Cardiac muscle cell (in vitro differentiated cells and primary cell): ENCODE results near the gene SLC50A1. TPM values are rescaled to one million over a fixed set of nuclear protein-coding genes. Genes with fewer than 3 reads are reported as not detected.

Experiments used
- DNase-seq, 2 donors: peaks; one replicate each; pipeline versions ENCODE4 v3.0.0 to v3.0.0-alpha.2; 2010 to 2017; ENCODE audit warnings: low read depth in 1 of 2, low spot score in 1 of 2
- H3K27ac ChIP-seq: fragments of 200-600 bp; sonication (generic); 2 replicates; pipeline ENCODE4 v1.5.1; 2016
- H3K27me3 ChIP-seq: fragments of 200-600 bp; sonication (generic); 2 replicates; pipeline ENCODE4 v1.6.0; 2016; ENCODE audit warnings: control low read depth
- H3K36me3 ChIP-seq: fragments of 200-600 bp; sonication (generic); 2 replicates; pipeline ENCODE4 v1.5.1; 2016; ENCODE audit warnings: control low read depth
- H3K4me1 ChIP-seq: fragments of 200-600 bp; sonication (generic); 2 replicates; pipeline ENCODE4 v1.8.1; 2017; ENCODE audit warnings: low read depth, mild to moderate bottlenecking, mixed run types
- H3K4me3 ChIP-seq: fragments of 200-600 bp; sonication (generic); 2 replicates; pipeline ENCODE4 v1.5.1; 2016; ENCODE audit warnings: mild to moderate bottlenecking
- H3K9me3 ChIP-seq: fragments of 200-600 bp; sonication (generic); 2 replicates; pipeline ENCODE4 v1.5.1; 2017; ENCODE audit warnings: low read depth, mild to moderate bottlenecking, control low read depth
- polyA plus RNA-seq: library from polyadenylated mRNA; unstranded; fragments of >200 nt; fragmentation: Nextera tagmentation; extraction: Ambion mirVana; gene quantifications from 2 replicates; pipeline ENCODE4 v1.2.1, GENCODE V29; 2016
- total RNA-seq: library from RNA; depleted of rRNA; stranded (reverse); fragments of >200 nt; gene quantifications from 2 replicates; pipeline ENCODE4 v1.2.3, GENCODE V29; 2016
- TF ChIP-seq, protein P1 (sequence below): IDR thresholded peaks from 2 replicates; pipeline ENCODE4 v1.5.1; 2012; ENCODE audit warnings: low read depth, mild to moderate bottlenecking, low read length

The SLC50A1 gene
- total and polyA plus RNA-seq, 2 experiments from 2014 or later: 18.4 to 50.7 TPM

DNA sequence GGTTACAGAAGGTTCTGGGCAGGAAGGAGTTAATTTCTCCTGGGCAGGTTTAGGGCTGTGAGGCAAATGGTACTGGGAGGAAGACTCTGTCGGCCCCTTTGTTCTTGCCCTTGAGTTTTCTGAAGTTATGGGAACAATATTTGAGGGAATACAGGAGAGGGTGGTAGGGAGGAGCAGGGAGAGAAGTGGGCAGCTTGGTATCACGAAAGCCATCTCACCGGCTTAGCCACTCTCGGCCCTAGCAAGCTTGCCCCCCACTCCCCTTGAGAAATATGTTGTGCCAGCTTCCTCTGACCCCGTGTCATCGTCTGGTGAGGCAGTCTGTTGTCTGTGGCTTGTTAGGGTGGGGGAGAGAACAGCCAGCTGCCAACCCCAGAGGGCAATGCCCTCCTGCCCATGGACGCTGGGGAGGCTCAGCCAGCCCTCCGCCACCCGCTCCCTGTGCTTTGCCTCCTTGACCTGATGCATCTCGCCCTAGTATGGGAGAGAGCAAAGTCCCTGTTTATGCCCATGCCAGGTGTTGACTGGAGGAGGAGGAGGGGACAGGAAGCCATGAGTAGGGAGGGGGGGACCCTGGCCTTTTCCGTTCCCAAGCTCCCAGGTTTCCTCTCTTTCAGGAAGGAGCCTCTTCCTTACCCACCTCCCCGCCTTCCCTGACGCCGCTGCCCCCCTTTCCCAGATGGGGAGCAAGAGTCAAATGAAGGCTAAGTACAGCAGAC is 6.7 kb upstream of the SLC50A1 start:
- TF ChIP-seq, protein P1, sequence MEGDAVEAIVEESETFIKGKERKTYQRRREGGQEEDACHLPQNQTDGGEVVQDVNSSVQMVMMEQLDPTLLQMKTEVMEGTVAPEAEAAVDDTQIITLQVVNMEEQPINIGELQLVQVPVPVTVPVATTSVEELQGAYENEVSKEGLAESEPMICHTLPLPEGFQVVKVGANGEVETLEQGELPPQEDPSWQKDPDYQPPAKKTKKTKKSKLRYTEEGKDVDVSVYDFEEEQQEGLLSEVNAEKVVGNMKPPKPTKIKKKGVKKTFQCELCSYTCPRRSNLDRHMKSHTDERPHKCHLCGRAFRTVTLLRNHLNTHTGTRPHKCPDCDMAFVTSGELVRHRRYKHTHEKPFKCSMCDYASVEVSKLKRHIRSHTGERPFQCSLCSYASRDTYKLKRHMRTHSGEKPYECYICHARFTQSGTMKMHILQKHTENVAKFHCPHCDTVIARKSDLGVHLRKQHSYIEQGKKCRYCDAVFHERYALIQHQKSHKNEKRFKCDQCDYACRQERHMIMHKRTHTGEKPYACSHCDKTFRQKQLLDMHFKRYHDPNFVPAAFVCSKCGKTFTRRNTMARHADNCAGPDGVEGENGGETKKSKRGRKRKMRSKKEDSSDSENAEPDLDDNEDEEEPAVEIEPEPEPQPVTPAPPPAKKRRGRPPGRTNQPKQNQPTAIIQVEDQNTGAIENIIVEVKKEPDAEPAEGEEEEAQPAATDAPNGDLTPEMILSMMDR: no peak
- peak in 1 of 2 donors; percentile 19 for DNase-seq
- H3K27ac ChIP-seq: peak overlapping the region; percentile 98
- peak overlapping the region; percentile 59 for H3K4me3 ChIP-seq
- no peaks in the 10 kb centered on the region for H3K9me3 ChIP-seq
- H3K4me1 ChIP-seq: peaks cover 24% of the 10 kb centered on the region
- H3K27me3 ChIP-seq: peaks cover 12% of the 10 kb centered on the region
- H3K36me3 ChIP-seq: peaks cover 22% of the 10 kb centered on the region

DNA sequence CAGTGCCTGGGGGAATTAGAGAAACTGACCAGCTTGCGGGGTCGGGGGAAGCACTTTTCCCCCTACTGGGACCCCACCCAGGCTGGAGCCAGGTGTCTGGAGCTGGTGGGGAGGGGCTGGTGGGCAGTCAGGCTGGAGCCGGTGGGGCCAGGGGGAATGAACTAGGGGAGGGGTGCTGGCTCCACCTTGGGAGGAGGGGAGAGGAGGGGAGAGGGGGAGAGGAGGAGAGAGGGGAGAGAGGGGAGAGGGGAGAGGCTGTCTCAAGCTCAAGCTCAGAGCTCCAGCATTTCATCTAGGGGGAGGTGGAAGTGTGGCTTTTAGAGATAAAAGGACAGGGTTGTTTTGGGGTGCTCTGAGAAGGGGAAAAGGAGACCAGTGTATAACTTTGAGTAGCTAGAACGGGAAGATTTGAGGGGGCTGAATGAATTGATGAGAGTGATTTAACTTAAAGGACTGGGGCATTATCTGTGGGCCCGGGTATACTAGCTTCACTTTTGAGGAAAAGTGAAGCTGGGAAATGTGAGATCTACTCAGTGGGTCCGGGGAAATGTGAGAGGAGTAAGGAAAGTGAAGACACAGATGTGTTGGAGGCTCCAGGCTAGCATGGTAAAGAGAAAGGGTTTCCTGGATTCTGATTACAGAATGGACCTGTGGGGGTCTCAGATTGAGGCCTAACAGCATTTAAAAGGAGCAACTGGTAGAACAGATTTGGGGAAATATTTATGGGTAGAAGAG is 5.2 kb upstream of the SLC50A1 start:
- peak in 1 of 2 donors; percentile 35 for DNase-seq
- Histone ChIP-seq H3K9me3 (no peaks in the 10 kb centered on the region), H3K27me3 (peaks cover 12% of the 10 kb centered on the region), H3K27ac (peak overlapping the region; percentile 98), H3K4me1 (peaks cover 32% of the 10 kb centered on the region), H3K36me3 (peaks cover 28% of the 10 kb centered on the region), H3K4me3 (peak overlapping the region; percentile 59)
- TF ChIP-seq, protein P1: no peak

DNA sequence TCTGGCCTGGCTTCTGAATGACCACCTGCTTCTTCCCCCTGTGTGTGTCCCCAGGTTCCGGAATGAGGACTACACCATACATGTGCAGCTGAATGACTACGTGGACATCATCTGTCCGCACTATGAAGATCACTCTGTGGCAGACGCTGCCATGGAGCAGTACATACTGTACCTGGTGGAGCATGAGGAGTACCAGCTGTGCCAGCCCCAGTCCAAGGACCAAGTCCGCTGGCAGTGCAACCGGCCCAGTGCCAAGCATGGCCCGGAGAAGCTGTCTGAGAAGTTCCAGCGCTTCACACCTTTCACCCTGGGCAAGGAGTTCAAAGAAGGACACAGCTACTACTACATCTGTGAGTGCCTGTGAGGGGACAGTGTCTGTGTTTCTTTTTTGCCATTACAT is 4.4 kb upstream of the SLC50A1 start:
- Histone ChIP-seq H3K36me3 (peaks cover 28% of the 10 kb centered on the region), H3K4me1 (peaks cover 32% of the 10 kb centered on the region), H3K27ac (peak overlapping the region; percentile 98), H3K27me3 (peaks cover 4% of the 10 kb centered on the region), H3K9me3 (no peaks in the 10 kb centered on the region), H3K4me3 (no peak overlapping the region)
- no peak for DNase-seq
- TF ChIP-seq, protein P1: no peak

DNA sequence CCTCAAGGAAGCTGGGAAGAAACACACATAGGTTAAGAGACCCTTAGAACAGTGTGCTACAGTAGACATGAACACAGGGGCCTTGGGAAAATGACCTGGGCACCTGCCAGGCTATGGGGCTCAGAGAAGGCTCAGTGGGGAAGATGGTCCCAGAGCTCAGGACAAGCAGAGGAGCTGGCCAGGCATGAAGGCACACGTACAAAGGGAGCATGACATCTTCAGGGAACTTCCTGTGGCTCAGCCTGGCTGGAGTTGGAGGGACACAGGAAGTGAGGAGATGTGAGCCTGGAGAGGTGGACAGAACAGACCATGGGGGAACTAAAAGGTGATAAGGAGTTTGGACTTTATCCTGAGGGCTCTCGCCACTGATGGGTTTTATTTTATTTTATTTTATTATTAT is 3.8 kb upstream of the SLC50A1 start:
- H3K36me3 ChIP-seq: peaks cover 28% of the 10 kb centered on the region
- no peak overlapping the region for H3K4me3 ChIP-seq
- no peaks in the 10 kb centered on the region for H3K9me3 ChIP-seq
- H3K27ac ChIP-seq: peak overlapping the region; percentile 98
- H3K27me3 ChIP-seq: no peaks in the 10 kb centered on the region
- peaks cover 29% of the 10 kb centered on the region for H3K4me1 ChIP-seq
- TF ChIP-seq, protein P1: no peak
- DNase-seq: no peak

DNA sequence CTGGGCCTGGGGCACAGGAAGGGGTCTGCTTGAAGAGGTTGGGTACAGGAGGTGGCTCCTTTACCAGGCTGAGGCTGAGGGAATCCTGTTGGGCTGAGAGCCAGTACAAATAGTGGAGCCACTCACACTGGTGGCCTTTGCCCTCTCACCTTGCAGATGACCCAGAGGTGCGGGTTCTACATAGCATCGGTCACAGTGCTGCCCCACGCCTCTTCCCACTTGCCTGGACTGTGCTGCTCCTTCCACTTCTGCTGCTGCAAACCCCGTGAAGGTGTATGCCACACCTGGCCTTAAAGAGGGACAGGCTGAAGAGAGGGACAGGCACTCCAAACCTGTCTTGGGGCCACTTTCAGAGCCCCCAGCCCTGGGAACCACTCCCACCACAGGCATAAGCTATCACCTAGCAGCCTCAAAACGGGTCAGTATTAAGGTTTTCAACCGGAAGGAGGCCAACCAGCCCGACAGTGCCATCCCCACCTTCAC is 1.8 kb upstream of the SLC50A1 start:
- peaks cover 25% of the 10 kb centered on the region for H3K4me1 ChIP-seq
- no peak for DNase-seq
- no peaks in the 10 kb centered on the region for H3K9me3 ChIP-seq
- H3K4me3 ChIP-seq: no peak overlapping the region
- peak overlapping the region; percentile 93 for H3K27ac ChIP-seq
- H3K27me3 ChIP-seq: no peaks in the 10 kb centered on the region
- peaks cover 28% of the 10 kb centered on the region for H3K36me3 ChIP-seq
- TF ChIP-seq, protein P1: no peak
